K562 (cell line): ENCODE results near the gene MYO3B.

ENCODE experiments used
- EZH2 ChIP-seq: IDR thresholded peaks from 2 replicates; pipeline ENCODE4 v1.6.1; 2012; ENCODE audit warnings: low read depth, mild to moderate bottlenecking, inconsistent platforms, low read length, borderline replicate concordance
- GATA2 ChIP-seq: sonication (generic); formaldehyde crosslinking; IDR thresholded peaks from 2 replicates; pipeline ENCODE4 v1.4.0; 2020; ENCODE audit warnings: mild to moderate bottlenecking, missing genetic modification reagents
- ZNF274 ChIP-seq: IDR thresholded peaks from 2 replicates; pipeline ENCODE4 v1.6.1; 2011; ENCODE audit warnings: low read depth, mild to moderate bottlenecking, low read length, moderate library complexity, borderline replicate concordance
- TF ChIP-seq, protein P1 (sequence below), 3 experiments: IDR thresholded peaks in 2 of 3; conservative IDR thresholded peaks in 1 of 3; 2 replicates each; pipeline ENCODE4 v1.5.1; 2011 to 2012; ENCODE audit warnings: low read length in 3 of 3, mild to moderate bottlenecking in 3 of 3, control low read depth in 2 of 3, improper control_type of control experiment in 1 of 3, inconsistent platforms in 1 of 3, low read depth in 1 of 3, mixed read lengths in 1 of 3, moderate library complexity in 1 of 3; ENCODE audit not compliant: insufficient read depth in 2 of 3

GRCh38 chr2:170502361-170503130 lies 324.6 kb downstream of the MYO3B start:
- TF ChIP-seq GATA2 (CRISPR knock-in tag) = no peak
- TF ChIP-seq ZNF274 = no peak
- TF ChIP-seq EZH2 = no peak
- TF ChIP-seq, protein P1, sequence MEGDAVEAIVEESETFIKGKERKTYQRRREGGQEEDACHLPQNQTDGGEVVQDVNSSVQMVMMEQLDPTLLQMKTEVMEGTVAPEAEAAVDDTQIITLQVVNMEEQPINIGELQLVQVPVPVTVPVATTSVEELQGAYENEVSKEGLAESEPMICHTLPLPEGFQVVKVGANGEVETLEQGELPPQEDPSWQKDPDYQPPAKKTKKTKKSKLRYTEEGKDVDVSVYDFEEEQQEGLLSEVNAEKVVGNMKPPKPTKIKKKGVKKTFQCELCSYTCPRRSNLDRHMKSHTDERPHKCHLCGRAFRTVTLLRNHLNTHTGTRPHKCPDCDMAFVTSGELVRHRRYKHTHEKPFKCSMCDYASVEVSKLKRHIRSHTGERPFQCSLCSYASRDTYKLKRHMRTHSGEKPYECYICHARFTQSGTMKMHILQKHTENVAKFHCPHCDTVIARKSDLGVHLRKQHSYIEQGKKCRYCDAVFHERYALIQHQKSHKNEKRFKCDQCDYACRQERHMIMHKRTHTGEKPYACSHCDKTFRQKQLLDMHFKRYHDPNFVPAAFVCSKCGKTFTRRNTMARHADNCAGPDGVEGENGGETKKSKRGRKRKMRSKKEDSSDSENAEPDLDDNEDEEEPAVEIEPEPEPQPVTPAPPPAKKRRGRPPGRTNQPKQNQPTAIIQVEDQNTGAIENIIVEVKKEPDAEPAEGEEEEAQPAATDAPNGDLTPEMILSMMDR (IDR thresholded peaks at IDR 0.05 in 2 of 3, conservative IDR thresholded peaks at IDR 0.05 in 1 of 3; ENCODE audit: insufficient read depth in 2 of 3, low read depth in 1 of 3, low read length in 3 of 3) = no peak
